NCI-H2171 treated with DMSO at 0.1 percent for 48 hours (cell line): Measurements from ENCODE around the gene SLC25A6.
"Not testable (repeated sequence)": the region's sequence is repeated elsewhere in the genome, so short reads cannot be mapped to it uniquely, and the experiment has no call there.

ENCODE experiments used
- DNase-seq: peaks from one replicate; lab custom pipeline; 2025; lab: John Stamatoyannopoulos, UW

Gene SLC25A6

GRCh38 chrX:1389993-1390285, 2.0 kb downstream of the SLC25A6 start:
- no peak for DNase-seq

DNA sequence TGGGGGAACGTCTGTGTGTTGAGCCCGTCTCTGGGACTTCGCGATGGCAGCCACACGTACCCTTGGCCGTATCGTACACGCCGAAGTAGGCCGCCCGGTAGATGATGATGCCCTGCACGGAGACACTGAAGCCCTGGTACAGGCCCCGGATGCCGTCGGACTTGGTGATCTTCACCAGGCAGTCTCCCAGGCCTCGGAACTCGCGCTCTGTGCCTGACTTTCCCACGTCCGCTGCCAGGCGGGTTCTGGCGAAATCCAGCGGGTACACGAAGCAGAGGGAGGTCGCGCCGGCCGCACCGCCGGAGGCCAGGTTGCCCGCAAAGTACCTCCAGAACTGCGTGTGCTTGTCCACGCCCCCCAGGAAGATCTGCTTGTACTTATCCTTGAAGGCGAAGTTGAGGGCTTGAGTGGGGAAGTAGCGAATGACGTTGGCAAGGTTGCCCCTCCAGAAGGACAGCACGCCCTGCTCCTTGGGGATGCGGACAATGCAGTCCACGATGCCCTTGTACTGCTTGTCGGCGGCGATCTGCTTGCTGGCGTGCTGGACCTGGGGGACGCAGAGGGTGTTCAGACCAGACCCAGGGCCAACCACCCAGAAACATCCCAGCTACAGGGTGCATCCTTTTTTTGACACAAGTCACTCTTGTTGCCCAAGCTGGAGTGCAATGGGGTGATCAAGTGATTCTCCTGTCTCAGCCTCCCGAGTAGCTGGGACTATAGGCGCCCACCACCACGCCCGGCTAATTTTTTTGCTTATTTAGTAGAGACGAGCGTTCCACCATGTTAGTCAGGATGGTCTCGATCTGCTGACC, 2.5 kb downstream of the SLC25A6 start:
- no peak for DNase-seq

GRCh38 chrX:1388651-1389050, 3.3 kb downstream of the SLC25A6 start:
- DNase-seq = no peak

DNA sequence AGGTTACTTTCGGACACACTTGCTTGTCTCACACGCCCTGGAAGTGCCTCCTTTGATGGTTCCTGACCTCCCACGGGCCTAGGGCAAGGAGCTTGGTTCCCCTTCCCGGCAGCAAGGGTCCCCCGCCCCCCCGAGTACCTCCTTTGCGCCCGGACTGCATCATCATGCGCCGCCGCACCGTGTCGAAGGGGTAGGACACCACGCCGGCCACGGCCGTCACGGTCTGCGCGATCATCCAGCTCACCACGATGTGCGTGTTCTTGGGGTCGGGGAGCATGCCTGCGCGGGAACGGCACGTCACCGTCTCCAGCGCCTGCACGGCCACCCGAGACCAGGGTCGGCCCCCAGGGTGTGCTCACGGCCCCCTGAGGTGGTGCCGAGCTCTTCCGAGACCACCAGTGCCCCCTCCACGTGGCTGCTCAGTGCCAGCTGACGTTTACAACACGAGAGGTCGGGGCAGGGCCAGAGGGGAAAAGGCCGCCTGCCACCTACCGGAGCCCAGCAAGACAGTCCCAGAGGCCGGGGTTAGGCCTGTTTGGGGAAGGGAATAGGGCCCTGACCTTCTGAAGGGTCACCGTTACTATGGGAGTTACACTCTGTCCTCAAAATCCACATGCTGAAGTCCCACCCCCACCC, 4.7 kb downstream of the SLC25A6 start:
- DNase-seq = no peak

DNA sequence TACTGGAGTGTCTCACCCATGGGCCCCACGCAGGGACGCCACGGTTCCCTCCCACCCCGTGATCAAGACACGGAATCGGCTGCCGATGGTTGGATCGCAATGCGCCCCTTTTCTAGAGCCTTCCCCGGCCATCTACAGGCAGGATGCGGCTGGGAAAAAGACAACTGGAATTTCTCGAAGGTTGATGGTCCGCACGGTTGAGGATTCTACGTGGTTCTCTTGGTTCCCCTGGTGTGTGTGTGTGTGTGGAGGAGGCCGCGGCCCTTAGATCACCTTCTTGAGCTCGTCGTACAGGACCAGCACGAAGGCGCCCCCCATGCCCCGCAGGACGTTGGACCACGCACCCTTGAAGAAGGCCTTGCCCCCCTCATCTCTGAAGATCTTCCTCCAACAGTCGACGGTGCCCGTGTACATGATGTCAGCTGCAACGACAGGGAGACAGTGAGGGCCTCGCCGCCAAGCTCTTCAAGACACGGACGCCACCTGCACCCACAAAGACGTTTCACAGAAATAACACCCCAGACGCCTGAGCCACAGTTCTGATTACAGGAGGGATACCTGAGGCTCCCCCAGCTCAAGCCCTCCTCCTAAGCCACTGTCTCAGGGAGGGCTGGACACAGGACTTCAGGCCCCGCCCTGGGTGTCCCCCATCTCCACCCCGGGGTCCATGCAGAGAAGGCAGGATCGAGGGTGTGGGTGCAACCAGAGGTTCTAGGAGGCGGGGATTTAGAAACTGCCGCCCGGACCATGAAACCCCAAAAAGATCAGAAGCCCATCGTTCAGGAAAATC, 5.4 kb downstream of the SLC25A6 start:
- no peak for DNase-seq

GRCh38 chrX:1385253-1386223, 6.4 kb downstream of the SLC25A6 start:
- no peak for DNase-seq

DNA sequence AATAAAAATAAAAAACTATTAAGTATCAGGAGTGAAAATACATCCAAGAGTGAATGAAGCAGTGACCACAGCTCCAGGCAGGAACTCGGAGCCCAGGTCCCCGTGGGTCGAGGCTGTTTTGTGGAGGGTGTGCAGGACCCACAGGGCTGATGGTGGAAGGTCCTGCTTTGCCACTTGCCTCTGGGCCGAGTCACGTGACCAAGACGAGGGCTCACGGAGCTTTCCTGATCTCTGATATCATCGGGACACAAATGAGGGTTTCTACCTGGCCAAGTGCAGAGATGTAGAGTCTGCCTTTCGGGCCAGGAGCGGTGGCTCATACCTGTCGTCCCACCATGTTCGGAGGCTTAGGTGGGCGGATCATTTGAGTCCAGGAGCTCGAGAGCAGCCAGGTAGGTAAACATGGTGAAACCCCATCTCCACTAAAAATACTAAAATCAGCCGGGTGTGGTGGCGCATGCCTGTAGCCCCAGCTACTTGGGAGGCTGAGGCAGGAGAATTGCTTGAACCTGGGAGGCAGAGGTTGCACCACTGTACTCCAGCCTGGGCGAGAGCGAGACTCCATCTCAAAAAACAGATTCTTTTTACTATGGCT, 7.2 kb downstream of the SLC25A6 start:
- no peak for DNase-seq

GRCh38 chrX:1380672-1381233, 11.2 kb downstream of the SLC25A6 start:
- DNase-seq = no peak

GRCh38 chrX:1378306-1378759, 13.6 kb downstream of the SLC25A6 start:
- no peak for DNase-seq

DNA sequence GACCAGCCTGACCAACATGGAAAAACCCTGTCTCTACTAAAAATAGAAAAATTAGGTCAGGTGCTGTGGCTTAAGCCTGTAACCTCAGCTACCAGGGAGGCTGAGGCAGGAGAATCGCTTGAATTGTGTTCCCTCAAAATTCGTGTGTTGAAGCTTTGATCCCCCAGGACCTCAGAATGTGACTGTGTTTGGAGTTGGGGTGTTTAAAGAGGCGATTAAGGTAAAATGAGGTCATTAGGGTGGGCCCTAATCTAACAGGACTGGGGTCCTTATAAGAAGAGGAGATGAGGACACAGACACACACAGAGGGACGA, 23.6 kb downstream of the SLC25A6 start:
- DNase-seq = no peak

- DNase-seq = not testable (repeated sequence)
These were observed 25.6 kb downstream of the SLC25A6 start for GRCh38 chrX:1366363-1366762.

- DNase-seq = no peak
These were observed 30.0 kb downstream of the SLC25A6 start for GRCh38 chrX:1361910-1362309.

DNA sequence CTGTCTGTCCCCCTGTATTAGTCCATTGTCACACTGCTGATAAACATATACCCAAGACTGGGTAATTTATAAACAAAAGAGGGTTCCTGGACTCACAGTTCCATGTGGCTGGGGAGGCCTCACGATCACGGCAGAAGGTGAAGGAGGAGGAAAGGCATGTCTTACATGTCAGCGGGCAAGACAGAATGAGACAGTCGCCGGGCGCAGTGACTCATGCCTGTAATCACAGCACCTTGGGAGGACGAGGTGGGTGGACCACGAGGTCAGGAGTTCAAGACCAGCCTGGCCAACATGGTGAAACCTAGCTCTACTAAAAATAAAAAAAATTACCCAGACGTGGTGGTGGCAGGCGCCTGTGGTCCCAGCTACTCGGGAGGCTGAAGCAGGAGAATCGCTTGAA, 30.6 kb downstream of the SLC25A6 start:
- DNase-seq = no peak

DNA sequence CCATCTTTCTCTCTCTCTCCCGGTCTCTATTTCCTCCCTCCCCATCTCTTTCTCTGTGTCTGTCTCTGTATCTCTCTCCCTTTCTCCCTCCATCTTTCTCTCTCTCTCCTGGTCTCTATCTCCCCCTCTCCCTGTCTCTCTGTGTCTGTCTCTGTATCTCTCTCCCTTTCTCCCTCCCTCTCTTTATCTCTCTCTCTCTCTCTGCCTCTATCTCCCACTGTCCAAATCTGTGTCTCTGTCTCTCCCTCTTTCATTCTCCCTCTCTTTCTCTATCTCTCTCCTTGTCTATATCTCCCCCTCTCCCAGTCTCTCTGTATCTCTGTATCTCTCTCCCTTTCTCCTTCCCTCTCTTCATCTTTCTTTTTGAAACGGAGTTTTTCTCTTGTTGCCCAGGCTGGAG, 31.7 kb downstream of the SLC25A6 start:
- DNase-seq = no peak

DNA sequence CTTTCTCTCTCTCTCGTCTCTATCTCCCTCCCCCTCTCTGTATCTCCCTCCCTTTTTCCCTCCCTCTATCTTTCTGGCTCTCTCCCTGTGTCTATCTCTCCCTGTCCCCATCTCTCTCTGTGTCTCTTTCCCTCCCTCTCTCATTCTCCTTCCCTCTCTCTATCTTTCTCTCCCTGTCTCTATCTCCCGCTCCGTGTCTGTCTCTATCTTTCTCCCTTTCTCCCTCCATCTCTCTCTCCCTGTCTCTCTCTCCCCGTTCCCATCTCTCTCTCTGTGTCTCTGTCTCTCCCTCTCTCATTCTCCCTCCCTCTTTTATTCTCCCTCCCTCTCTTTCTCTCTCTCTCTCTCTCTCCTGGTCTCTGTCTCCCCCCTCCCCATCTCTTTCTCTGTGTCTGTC, 32.4 kb downstream of the SLC25A6 start:
- DNase-seq = no peak

- DNase-seq = no peak
These were observed 33.0 kb downstream of the SLC25A6 start for GRCh38 chrX:1358793-1359476.

GRCh38 chrX:1357993-1358392, 33.9 kb downstream of the SLC25A6 start:
- DNase-seq = no peak

DNA sequence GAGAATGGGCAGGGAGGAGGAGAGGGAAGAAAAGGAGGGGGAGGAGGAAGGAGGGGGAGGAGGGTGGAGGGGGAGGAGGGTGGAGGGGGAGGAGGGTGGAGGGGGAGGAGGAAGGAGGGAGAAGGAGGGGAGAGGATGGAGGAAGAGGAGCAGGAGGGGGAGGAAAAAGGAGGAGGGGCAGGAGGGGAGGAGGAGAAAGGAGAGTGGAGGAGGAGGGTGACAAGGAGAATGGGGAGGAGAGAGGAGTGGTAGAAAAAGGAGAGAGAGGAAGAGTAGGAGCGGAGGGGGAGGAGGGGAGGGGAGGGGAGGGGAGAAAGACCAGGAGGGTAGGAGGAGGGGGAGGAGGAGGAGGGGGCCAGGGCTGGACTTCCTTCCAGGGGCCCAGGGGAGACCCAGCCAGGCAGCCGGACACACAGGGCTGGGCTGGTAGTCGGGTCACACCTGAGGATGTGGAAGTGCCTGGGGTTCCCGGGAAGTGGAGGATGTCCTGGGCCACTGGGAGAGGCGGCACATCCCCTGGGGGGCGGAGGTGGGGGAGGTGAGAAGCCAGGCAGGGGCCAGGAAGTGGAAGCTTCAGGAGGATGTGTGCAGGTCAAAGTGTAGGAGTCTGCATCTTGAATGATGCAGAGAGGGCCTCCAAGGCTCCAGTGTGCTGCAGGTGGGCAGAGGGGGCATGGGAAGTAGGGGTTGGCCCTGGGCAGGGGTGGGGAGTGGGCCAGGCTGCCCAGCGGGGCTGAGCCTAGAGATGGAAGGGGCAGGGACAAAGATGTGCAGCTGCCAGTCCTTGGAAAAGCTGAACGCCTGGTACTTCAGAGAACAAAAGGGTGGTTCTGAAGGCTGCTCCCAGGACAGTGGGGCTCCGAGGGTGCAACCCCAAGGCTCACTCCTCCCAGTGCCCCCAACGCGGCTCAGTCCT, 36.5 kb downstream of the SLC25A6 start:
- no peak for DNase-seq
